HG03469 (cell line): ENCODE results near the gene TMEM171.

Source experiments
- ATAC-seq: cut with Tn5 transposase; IDR thresholded peaks from one replicate; pipeline ENCODE4 v1.9.1; 2021; ENCODE audit warnings: mild to moderate bottlenecking, moderate library complexity, moderate number of reproducible peaks; ENCODE audit not compliant: unreplicated experiment

Gene TMEM171

GRCh38 chr5:73119451-73120157, 771 bp upstream of the TMEM171 start:
- no peak for ATAC-seq

DNA sequence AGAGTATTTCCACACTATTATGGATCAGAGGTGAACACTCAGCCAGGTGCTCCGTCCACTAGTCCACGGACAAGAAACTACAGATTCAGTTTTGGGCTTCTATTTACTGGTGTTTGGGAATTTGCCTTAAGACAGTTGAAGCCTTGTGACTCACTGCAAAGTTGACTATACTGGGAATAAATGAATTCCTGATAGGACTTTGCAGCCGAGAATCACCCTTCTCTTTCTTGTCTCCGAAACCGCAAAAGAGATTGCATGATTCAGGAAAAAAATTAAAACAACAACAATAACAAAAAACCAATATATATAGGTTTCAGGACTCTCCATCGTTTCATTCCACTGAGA, 716 bp downstream of the TMEM171 start:
- no peak for ATAC-seq

GRCh38 chr5:73122875-73123810, 2.8 kb downstream of the TMEM171 start:
- no peak for ATAC-seq

DNA sequence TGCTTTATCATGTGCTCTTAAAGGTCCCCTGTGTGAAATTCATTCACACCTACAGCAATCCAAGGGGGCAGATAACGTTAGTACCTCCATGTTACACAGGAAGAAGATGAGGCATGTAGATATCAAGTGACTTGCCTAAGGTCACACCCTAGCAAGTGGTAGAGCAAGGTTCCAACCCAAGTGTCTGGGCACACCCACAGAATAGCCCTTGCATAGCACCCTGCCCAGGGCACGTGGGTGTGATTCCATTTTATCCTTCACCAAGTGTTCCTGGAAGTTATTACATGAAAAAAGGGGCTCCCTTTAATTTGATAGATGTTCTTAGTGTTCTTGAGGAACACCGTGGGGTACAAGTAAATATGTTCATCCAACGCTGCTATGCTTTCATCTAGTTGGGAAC, 4.9 kb downstream of the TMEM171 start:
- no peak for ATAC-seq

GRCh38 chr5:73126381-73126780, 6.0 kb downstream of the TMEM171 start:
- no peak for ATAC-seq

- ATAC-seq, result no peak
Measured at GRCh38 chr5:73126957-73127356, 6.6 kb downstream of the TMEM171 start.

GRCh38 chr5:73129143-73129542, 8.8 kb downstream of the TMEM171 start:
- ATAC-seq, result no peak

DNA sequence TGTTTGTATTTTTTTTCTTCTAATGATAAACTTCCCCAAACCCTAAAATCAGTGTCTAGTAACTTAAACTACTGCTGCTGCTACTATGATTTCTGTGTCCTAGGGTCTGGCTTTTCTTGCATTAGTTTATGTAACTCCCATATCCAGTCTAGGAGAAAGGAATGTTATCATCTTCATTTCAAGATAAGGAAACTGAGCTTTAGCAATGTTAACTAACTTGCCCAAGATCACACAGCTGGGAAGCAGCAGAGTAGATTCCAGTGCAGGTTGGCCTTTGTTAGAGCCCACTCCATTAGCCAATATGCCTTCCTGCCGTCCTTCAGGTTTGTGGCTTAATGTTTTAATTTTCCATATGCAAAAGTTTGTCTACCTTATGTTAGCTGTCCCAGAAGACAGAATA, 10.4 kb downstream of the TMEM171 start:
- no peak for ATAC-seq

GRCh38 chr5:73131711-73132425, 11.5 kb downstream of the TMEM171 start:
- no peak for ATAC-seq

- ATAC-seq, result no peak
Measured at GRCh38 chr5:73132759-73133158, 12.4 kb downstream of the TMEM171 start.

- no peak for ATAC-seq
Measured at GRCh38 chr5:73135021-73135420, 14.6 kb downstream of the TMEM171 start.

DNA sequence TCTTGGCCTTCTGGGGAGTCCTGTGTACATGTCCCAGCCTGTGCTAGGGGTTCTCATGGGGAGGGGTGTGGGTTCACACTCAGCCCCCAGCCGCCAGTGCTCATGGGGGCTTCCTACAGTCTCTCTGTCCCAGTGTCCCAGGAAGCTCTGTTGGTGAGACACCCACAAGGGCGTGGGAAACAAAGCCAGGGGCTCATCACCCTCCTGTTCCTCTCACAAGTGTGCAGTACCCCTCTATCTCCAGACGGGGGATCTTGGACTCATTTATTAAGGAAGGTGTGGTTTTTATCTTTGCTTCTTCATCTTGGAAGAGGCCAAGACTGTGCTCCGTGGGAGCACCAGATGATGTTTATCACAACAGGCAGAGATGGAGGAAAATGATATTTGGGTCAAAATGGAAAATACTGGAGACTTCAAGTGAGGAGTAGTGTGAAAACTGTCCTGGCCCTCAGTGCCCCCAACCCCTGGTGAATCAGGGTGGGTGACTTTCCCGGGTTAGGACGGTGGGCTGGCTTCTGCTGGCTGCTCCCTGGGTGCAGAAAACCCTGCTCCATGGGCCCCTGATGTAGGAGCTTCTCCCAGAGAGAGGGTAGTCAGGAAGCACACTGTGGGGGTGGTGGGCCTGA, 15.2 kb downstream of the TMEM171 start:
- no peak for ATAC-seq

DNA sequence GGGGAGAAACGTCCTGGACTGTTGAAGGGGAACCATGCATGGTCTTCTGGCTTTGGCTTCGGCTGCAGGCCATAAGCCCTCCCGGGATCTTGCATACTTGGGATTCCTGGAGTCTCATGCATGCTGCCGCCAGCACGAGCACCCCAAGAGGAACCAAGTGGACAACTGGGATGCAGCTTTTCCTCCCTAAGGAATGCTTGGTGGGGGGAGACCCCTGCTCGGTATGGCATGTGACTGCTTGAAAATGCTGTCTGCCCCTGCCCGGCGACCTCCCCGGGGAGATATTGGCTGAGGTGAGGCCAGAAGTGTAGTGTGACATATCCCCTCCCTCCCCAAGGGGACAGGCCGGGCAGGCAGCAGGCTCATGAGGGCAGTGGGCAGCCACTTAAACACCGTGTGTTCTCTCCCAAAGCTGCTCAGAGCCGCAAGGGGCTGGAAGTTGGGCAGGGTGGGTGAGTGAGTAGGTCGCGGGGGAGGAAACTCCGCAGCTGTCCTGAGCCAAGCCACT, 15.7 kb downstream of the TMEM171 start:
- ATAC-seq, result no peak

- no peak for ATAC-seq
Measured at GRCh38 chr5:73137563-73138530, 17.5 kb downstream of the TMEM171 start.

GRCh38 chr5:73139485-73139884, 19.1 kb downstream of the TMEM171 start:
- ATAC-seq, result no peak

GRCh38 chr5:73140801-73141200, 20.4 kb downstream of the TMEM171 start:
- no peak for ATAC-seq

DNA sequence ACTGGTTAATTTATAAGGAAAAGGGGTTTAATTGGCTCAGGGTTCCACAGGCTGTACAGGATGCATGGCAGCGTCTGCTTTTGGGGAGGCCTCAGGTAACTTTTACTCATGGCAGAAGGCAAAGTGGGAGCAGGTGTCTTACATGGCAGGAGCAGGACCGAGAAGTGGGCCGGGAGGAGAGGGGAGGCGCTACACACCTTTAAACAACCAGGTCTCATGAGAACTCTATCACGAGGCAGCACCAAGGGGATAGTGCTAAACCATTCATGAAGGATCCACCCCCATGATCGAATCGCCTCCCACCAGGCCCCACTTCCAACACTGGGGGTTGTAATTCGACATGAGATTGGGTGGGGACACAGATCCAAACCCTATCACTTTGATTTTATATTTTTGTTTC, 21.7 kb downstream of the TMEM171 start:
- ATAC-seq, result no peak

- no peak for ATAC-seq
Measured at GRCh38 chr5:73143716-73144115, 23.3 kb downstream of the TMEM171 start.

DNA sequence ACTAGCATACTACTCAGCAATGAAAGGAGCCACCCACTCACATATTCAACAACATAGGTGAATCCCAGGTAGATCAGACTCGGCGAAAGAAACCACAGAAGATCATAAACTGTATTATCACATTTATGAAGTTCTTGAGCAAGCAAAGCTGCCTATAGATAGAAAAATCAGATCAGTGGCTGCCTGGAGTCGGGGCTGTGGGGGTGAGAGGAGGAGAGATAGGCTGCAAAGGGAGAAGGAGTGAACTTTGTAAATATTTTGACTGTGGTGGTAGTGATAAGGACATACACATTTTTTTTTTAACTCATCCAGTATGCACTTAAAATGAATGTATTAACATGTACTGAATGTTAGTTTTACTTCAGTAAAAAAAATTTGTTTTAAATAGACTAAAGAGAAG, 29.2 kb downstream of the TMEM171 start:
- no peak for ATAC-seq

- no peak for ATAC-seq
Measured at GRCh38 chr5:73150876-73151275, 30.5 kb downstream of the TMEM171 start.
